Cortex of kidney (tissue), 1 donor: ENCODE results near the gene PCDHGA5.
"Not testable (repeated sequence)": the region's sequence is repeated elsewhere in the genome, so short reads cannot be mapped to it uniquely, and the experiment has no call there.

Experiments
- DNase-seq: peaks from one replicate; lab custom pipeline; 2025; lab: John Stamatoyannopoulos, UW

Gene PCDHGA5

GRCh38 chr5:141387557-141388311 is 23.8 kb downstream of the PCDHGA5 start, which contains the start of gene PCDHGB4:
Gene PCDHGB4, plus strand, starts transcription at chr5:141387698. Its CDS starts 187 bp downstream, at chr5:141387885.
- DNase-seq = not testable (repeated sequence)

DNA sequence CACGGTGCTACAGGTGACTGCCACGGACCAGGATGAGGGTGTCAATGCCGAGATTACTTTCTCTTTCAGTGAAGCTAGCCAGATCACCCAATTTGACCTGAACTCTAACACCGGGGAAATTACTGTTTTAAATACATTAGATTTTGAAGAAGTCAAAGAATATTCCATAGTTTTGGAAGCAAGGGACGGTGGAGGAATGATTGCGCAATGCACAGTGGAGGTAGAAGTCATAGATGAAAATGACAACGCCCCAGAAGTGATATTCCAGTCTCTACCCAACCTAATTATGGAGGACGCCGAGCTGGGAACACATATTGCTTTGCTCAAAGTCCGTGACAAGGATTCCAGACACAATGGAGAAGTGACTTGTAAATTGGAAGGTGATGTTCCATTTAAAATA is 24.7 kb downstream of the PCDHGA5 start:
- no peak for DNase-seq

DNA sequence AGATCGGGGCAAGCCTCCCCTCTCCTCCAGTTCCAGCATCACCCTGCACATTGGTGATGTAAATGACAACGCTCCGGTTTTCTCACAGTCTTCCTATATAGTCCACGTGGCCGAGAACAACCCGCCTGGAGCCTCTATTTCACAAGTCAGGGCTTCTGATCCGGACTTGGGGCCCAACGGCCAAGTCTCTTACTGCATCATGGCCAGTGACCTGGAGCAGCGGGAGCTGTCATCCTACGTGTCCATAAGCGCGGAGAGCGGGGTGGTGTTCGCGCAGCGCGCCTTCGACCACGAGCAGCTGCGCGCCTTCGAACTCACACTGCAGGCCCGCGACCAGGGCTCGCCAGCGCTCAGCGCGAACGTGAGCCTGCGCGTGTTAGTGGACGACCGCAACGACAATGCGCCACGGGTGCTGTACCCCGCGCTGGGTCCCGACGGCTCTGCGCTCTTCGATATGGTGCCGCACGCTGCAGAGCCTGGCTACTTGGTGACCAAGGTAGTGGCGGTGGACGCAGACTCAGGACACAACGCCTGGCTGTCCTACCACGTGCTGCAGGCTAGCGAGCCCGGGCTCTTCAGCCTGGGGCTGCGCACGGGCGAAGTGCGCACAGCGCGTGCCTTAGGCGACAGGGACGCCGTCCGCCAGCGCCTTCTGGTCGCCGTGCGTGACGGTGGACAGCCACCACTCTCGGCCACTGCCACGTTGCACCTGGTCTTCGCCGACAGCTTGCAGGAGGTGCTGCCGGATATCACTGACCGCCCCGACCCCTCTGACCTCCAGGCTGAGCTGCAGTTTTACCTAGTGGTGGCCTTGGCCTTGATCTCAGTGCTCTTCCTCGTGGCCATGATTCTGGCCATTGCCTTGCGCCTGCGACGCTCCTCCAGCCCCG is 25.4 kb downstream of the PCDHGA5 start:
- no peak for DNase-seq

DNA sequence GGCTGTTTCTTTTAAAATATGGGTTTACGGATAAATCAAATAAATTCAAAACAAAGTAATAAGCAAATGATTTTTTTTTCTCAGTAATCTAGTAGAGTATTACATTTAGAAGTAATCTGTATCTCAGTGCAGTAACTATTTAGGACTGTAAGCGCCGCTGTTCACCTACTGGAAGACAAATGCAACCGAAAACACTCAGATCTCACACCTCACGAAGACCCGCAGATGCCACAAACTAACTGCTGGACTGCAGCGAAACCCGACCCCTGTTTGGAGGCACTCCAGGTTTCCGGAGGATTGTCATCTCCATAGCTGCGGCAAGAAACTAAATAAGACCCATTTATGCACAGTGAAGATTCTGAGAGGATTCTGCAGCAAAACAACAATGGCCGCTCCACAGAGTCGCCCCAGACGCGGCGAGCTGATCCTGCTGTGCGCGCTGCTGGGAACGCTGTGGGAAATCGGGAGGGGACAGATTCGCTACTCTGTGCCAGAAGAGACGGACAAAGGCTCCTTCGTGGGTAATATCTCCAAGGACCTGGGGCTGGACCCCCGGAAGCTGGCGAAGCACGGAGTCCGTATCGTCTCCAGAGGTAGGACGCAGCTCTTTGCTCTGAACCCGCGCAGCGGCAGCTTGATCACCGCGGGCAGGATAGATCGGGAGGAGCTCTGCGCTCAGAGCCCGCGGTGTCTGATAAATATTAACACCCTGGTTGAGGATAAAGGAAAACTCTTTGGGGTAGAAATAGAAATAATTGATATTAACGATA is 28.7 kb downstream of the PCDHGA5 start, which contains the start of gene PCDHGA8:
Gene PCDHGA8, plus strand, starts transcription at position 205 of the 770 bp plus-strand sequence. Its CDS starts 181 bp downstream, at position 386.
- no peak for DNase-seq

DNA sequence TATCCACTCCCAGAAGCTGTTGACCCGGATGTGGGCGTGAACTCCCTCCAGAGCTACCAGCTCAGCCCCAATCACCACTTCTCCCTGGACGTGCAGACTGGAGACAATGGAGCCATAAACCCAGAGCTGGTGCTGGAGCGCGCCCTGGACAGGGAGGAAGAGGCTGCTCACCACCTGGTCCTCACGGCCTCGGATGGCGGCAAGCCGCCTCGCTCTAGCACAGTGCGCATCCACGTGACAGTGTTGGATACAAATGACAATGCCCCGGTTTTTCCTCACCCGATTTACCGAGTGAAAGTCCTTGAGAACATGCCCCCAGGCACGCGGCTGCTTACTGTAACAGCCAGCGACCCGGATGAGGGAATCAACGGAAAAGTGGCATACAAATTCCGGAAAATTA is 29.3 kb downstream of the PCDHGA5 start:
- DNase-seq = no peak

GRCh38 chr5:141394401-141395187 is 30.6 kb downstream of the PCDHGA5 start:
- DNase-seq = not testable (repeated sequence)

DNA sequence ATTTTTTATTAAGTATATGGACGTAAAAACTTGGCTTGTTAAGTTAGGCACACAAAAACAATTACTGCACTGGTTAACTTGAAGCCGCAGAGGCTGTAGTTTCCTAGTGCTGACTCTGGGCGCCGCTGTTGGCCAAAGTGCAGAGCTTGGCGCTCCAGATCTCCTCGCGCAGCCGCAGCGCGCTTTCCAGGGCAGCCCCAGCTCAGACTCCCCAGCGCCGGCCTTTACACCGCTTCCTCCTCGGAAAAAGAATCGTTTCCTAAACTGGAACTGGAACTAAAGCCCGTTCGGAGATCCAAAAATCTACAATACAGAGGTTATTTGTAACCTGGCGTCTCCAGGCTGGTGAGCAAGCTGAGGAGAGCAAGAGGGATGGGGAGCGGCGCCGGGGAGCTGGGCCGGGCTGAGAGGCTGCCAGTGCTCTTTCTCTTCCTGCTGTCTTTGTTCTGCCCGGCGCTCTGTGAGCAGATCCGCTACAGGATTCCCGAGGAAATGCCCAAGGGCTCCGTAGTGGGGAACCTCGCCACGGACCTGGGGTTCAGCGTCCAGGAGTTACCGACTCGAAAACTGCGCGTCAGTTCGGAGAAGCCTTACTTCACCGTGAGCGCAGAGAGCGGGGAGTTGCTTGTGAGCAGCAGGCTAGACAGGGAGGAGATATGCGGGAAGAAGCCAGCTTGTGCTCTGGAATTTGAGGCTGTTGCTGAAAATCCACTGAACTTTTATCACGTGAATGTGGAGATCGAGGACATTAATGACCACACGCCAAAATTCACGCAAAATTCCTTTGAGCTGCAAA is 34.0 kb downstream of the PCDHGA5 start, which contains the start of gene PCDHGB5:
Gene PCDHGB5, plus strand, starts transcription at position 192 of the 796 bp plus-strand sequence. Its CDS starts 181 bp downstream, at position 373.
- DNase-seq = not testable (repeated sequence)

- DNase-seq = no peak
These were observed 34.6 kb downstream of the PCDHGA5 start for GRCh38 chr5:141398608-141399007.

GRCh38 chr5:141399555-141400258 is 35.7 kb downstream of the PCDHGA5 start:
- DNase-seq = no peak

DNA sequence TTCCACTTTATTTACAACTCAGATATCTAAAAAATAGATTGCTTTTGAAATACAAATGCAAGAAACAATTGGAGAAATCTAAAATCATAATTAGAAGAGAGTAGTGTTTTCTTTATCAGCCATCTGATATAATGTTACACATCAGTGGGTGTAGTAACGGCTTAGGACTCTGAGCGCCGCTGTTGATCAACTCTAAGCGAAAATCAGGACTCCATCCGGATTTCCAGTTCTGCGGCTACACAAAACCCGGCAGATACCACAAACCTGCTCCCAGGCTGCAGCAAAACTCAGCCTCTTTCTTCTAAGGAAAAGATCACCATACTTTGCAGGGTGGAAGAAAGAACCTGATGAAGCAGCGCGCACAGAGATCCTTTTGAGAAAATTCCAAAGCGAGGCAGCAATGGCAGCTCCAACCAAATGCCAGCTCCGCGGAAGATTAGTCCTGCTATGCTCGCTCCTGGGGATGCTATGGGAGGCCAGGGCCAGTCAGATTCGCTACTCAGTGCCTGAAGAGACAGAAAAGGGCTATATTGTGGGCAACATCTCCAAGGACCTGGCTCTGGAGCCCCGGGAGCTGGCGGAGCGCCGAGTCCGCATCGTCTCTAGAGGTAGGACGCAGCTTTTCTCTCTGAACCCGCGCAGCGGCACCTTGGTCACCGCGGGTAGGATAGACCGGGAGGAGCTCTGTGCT is 38.7 kb downstream of the PCDHGA5 start, which contains the start of gene PCDHGA9:
Gene PCDHGA9, plus strand, starts transcription at position 226 of the 691 bp plus-strand sequence. Its CDS starts 175 bp downstream, at position 401.
- no peak for DNase-seq

DNA sequence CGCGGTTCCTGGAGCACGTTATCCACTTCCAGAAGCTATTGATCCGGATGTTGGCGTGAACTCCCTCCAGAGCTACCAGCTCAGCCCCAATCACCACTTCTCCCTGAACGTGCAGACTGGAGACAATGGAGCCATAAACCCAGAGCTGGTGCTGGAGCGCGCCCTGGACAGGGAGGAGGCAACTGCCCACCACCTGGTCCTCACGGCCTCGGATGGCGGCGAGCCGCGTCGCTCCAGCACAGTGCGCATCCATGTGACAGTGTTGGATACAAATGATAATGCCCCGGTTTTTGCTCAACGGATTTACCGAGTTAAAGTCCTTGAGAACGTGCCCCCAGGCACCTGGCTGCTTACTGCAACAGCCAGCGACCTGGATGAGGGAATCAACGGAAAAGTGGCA is 39.4 kb downstream of the PCDHGA5 start:
- DNase-seq = no peak

GRCh38 chr5:141407790-141408505 is 44.0 kb downstream of the PCDHGA5 start, which contains the start of gene PCDHGB6:
Gene PCDHGB6, plus strand, starts transcription at chr5:141408021. Its CDS starts 182 bp downstream, at chr5:141408203.
- not testable (repeated sequence) for DNase-seq

GRCh38 chr5:141409598-141410306 is 45.8 kb downstream of the PCDHGA5 start:
- DNase-seq = no peak

- DNase-seq = no peak
These were observed 47.6 kb downstream of the PCDHGA5 start for GRCh38 chr5:141411575-141411974.

- no peak for DNase-seq
These were observed 49.0 kb downstream of the PCDHGA5 start, which contains the start of gene PCDHGA10 for GRCh38 chr5:141412854-141413539. Gene PCDHGA10, plus strand, starts transcription at chr5:141412987. Its CDS starts 189 bp downstream, at chr5:141413176.

DNA sequence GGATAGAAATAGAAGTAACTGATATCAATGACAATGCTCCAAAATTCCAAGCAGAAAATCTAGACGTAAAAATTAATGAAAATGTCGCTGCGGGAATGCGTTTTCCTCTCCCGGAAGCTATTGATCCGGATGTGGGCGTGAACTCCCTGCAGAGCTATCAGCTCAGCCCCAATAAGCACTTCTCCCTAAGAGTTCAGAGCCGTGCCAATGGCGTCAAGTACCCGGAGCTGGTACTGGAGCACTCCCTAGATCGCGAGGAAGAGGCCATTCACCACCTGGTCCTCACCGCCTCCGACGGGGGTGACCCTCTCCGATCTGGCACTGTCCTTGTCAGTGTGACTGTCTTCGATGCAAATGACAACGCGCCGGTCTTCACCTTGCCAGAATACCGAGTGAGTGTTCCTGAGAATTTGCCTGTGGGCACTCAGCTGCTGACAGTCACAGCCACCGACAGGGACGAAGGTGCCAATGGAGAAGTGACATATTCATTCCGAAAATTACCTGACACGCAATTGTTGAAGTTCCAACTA is 49.6 kb downstream of the PCDHGA5 start:
- no peak for DNase-seq
